ENCODE results near the gene ME3.
"Not testable (repeated sequence)": the region's sequence is repeated elsewhere in the genome, so short reads cannot be mapped to it uniquely, and the experiment has no call there.

Gene ME3

GRCh38 chr11:86565801-86566312, 106.6 kb downstream of the ME3 start:
- in situ Hi-C loops (cut with MboI; ENCODE audit: low sequenced_read_pairs), result no loop called here

DNA sequence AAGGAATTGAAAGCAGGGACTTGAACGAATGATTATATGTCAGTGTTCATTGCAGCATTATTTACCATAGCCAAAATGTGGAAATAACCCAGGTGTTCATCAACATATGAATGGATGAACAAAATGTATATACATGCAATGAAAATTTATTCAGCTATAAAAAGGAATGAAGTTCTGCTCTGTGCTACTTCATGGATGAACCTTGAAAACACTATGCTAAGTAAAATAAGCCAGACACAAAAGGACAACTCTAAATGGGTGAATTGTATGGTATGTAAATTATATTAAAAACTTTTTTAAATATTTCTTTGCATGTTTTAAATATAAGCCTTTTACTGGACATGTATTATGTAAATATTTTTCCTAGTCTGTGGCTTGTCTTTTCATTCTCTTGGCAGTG, 107.0 kb downstream of the ME3 start:
- in situ Hi-C loops (cut with MboI; ENCODE audit: low sequenced_read_pairs), result no loop called here

DNA sequence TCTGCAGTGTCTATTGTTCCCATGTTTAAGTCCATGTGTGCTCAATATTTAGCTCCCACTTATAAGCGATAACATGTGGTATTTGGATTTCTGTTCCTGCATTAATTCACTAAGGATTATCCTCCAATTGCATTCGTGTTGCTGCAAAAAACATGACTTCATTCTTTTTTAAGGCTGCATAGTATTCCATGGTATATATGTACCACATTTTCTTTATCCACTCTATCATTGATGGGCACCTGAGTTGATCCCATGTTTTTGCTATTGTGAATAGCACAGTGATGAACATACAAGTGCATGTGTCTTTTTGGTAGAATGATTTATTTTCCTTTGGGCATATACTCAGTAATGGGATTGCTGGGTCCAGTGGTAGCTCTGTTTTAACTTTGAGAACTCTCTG, 109.6 kb downstream of the ME3 start:
- in situ Hi-C loops (cut with MboI; ENCODE audit: low sequenced_read_pairs), result not testable (repeated sequence)

- in situ Hi-C loops (cut with MboI; ENCODE audit: low sequenced_read_pairs), result no loop called here
Measured at GRCh38 chr11:86559311-86559945, 113.0 kb downstream of the ME3 start.

DNA sequence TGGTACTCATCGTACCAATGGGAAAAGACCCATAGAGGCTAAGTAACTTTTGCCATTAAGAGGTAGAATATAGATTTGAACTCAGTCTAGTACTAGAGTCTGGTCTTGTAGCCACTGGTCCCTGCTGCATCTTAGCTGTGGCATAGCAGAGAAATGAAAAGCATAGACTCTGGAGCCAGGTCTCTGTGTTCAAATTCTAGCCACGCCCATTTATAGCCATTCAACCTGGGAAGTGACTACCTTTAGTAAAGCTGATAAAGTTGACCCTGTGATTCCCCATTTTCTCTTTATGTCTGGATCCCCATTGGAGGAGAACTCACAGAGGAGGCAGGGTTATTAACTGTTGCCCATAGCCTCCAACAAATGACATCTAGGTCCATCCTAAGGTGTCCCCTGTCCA, 113.6 kb downstream of the ME3 start:
- in situ Hi-C loops (cut with MboI; ENCODE audit: low sequenced_read_pairs), result no loop called here

GRCh38 chr11:86558207-86558606, 114.2 kb downstream of the ME3 start:
- in situ Hi-C loops (cut with MboI; ENCODE audit: low sequenced_read_pairs), result no loop called here

GRCh38 chr11:86555866-86556265, 116.5 kb downstream of the ME3 start:
- in situ Hi-C loops (cut with MboI; ENCODE audit: low sequenced_read_pairs), result no loop called here

DNA sequence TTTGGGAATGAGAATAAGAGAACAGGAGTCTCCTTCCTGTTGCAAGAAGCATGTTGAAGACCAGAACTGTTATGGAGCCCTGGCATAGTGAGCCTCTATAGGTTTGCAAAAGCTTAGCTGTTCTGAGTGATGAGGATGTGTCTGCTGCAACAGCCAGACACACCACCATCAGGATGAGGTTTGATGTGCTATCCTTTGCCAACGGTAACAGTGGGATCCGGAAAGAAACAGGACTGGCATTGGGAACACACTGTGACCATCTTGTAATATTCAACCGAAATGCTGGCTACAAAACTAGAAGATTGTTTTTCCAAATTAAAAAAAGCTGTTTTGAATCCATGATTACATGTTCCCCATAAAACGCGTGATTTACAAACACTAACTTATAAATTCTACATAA, 117.0 kb downstream of the ME3 start:
- in situ Hi-C loops (cut with MboI; ENCODE audit: low sequenced_read_pairs), result no loop called here

- in situ Hi-C loops (cut with MboI; ENCODE audit: low sequenced_read_pairs), result no loop called here
Measured at GRCh38 chr11:86553265-86553664, 119.2 kb downstream of the ME3 start.

- in situ Hi-C loops (cut with MboI; ENCODE audit: low sequenced_read_pairs), result no loop called here
Measured at GRCh38 chr11:86551288-86552092, 120.9 kb downstream of the ME3 start.

- in situ Hi-C loops (cut with MboI; ENCODE audit: low sequenced_read_pairs), result no loop called here
Measured at GRCh38 chr11:86550757-86551156, 121.7 kb downstream of the ME3 start.

GRCh38 chr11:86548271-86548917, 124.0 kb downstream of the ME3 start:
- in situ Hi-C loops (cut with MboI; ENCODE audit: low sequenced_read_pairs), result no loop called here

- in situ Hi-C loops (cut with MboI; ENCODE audit: low sequenced_read_pairs), result no loop called here
Measured at GRCh38 chr11:86547727-86548126, 124.7 kb downstream of the ME3 start.

DNA sequence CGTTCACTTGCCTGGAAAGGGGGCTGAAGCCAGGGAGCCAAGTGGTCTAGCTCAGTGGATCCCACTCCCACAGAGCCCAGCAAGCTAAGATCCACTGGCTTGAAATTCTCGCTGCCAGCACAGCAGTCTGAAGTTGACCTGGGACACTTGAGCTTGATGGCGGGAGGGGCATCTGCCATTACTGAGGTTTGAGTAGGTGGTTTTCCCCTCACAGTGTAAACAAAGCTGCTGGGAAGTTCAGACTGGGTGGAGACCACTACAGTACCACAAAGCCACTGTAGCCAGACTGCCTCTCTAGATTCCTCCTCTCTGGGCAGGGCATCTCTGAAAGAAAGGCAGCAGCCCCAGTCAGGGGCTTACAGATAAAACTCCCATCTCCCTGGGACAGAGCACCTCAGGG, 131.1 kb downstream of the ME3 start:
- in situ Hi-C loops (cut with MboI; ENCODE audit: low sequenced_read_pairs), result not testable (repeated sequence)

- in situ Hi-C loops (cut with MboI; ENCODE audit: low sequenced_read_pairs), result no loop called here
Measured at GRCh38 chr11:86538223-86538548, 134.2 kb downstream of the ME3 start.

DNA sequence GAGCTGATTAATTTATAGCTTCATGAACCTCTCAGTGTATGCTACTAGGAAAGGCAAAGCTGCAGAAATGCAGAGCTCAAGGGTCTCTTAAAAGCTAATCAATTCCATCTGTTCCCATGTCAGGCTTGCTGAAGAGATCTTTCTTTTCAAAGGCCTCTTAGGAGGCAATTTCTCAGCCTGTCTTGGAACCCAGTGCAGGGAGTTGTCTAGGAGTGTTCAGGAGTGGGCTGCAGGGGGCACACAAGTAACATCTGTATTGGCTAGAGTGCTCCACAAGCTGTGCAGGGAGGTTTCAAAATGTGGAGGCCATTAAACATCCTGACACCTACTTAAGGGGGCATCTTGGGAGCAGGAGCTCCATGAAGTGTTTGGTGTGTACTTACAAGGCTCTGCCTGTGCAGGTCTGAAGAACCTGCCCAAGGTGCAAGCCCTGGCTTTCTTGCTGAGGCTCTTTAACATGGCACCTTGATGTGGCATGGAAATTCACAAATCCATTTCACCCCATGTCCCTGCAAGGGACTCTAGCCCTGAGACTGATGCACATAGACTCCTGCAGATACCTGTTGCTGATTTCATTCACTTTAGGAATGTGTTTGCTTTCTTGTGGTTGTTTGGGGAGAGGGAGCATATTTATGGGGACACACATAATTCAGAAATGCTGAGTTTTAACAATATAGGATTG, 134.7 kb downstream of the ME3 start:
- in situ Hi-C loops (cut with MboI; ENCODE audit: low sequenced_read_pairs), result no loop called here

GRCh38 chr11:86535773-86536172, 136.6 kb downstream of the ME3 start:
- in situ Hi-C loops (cut with MboI; ENCODE audit: low sequenced_read_pairs), result no loop called here

DNA sequence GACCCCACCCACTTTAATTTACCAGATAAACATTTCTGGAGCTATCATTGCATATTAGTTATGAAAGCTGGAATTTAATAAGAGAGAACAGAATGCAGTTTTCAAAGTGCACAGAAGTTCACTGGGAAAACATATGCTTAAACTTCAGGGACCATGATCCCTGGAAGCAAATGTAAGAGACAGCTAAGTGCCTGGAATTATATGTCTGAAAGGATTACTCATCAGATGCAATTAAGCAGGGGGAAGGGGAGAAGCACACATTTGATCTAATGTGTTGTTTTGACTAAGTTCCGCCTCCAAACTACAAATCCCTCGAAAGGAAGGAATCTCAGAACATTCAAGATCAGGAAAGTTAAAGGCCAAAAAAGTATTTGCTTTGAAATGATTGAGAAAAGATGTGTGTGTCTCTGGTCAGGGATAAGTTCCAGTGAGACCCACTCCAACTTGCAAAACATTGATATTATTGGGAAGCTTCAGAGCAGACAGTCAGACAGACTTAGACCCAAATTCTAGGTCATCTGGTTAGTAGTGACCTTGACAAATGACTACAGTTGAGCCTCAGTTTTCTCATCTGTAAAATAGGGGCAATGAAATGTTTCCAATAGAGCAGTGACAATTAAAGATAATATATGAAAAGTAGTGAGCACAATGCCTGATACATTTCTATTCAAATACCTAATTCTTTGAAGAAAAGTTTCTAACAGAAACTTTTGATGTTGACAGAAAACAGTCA, 147.6 kb downstream of the ME3 start:
- in situ Hi-C loops (cut with MboI; ENCODE audit: low sequenced_read_pairs), result no loop called here

DNA sequence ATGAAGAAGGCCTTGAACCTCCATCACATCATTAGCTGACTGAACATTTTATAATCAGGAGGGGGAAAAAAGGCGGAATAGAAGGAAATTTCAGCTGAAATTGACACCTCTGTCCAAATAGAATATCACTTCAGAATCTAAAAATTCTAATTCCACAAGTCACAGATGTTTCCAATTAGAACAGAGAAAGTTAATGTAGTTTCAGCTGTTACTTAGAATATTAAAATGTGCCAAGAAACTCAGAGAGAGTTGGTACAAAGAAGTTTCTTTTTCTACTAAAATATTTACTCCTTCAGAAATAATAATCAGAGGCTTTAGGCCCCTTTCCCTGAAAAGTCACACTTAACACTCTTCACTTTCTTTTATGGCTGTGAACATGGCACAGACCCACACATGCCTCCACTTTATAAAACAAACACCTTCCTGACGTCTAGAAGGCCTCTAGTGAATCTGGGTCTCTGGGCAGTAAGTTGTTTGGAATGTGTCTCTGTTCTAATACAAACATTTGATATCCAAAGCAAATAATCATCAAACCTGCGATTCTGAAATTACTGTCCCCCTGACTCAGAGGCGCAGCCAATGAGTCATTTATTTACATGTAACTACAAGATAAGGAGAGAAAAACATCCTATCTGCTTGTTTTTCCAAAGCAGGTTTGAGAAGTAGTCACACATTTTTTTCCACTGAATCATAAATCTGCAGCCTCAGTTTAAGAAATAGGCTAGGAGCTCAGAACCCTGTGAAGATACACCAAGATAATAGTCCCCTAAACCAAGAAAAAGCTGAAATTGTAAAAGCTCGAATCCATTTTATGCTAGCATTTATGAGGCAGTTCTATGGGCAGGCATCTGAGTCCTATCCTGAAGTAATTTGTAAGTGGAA, 148.4 kb downstream of the ME3 start:
- in situ Hi-C loops (cut with MboI; ENCODE audit: low sequenced_read_pairs), result no loop called here

DNA sequence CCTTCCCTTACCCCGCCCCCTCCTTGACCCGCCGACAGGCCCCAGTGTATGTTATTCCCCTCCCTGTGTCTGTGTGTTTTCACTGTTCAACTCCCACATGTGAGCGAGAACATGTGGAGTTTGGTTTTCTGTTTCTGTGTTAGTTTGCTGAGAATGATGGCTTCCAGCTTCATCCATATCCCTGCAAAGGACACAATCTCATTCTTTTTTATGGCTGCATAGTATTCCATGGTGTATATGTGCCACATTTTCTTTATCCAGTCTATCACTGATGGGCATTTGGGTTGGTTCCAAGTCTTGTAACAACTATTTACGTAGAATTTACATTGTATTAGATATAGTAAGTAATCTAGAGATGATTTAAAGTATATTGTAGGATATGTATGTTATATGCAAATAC, 149.9 kb downstream of the ME3 start:
- in situ Hi-C loops (cut with MboI; ENCODE audit: low sequenced_read_pairs), result not testable (repeated sequence)
